ENCODE results near the gene PKP3.
"Not testable (repeated sequence)": the region's sequence is repeated elsewhere in the genome, so short reads cannot be mapped to it uniquely, and the experiment has no call there.

Gene PKP3

DNA sequence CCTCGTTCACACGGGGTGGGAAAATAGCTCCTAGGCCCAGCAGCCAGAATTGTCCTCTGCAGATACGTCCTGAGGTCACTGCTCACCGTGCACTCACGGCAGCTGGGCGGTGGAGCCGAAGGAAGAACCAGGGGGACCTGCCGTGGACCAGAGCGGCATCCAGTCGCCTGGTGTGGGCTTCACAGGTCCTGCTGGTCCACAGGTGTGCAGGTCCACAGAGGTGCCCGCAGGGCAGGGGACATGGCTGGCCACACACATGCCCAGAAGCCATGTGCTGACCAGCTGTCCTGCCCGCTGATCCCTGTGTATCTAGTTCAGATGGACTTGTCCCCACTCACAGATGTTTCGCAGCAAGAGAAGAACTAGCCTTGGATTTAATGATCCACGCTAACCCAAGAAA lies 10.6 kb upstream of the PKP3 start:
- no peak overlapping the region for H3K4me3 ChIP-seq (ENCODE audit: low read depth, low read length)
- TF ChIP-seq, protein P1, sequence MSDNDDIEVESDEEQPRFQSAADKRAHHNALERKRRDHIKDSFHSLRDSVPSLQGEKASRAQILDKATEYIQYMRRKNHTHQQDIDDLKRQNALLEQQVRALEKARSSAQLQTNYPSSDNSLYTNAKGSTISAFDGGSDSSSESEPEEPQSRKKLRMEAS (IDR thresholded peaks at IDR 0.05; ENCODE audit: low read depth, low read length), result no peak
- no peak for TF ChIP-seq MYC (IDR thresholded peaks at IDR 0.05; ENCODE audit: low read depth, low read length)
- TF ChIP-seq POLR2A (IDR thresholded peaks at IDR 0.05; ENCODE audit: extremely low read depth, insufficient read length), result no peak
- TF ChIP-seq, protein P2, sequence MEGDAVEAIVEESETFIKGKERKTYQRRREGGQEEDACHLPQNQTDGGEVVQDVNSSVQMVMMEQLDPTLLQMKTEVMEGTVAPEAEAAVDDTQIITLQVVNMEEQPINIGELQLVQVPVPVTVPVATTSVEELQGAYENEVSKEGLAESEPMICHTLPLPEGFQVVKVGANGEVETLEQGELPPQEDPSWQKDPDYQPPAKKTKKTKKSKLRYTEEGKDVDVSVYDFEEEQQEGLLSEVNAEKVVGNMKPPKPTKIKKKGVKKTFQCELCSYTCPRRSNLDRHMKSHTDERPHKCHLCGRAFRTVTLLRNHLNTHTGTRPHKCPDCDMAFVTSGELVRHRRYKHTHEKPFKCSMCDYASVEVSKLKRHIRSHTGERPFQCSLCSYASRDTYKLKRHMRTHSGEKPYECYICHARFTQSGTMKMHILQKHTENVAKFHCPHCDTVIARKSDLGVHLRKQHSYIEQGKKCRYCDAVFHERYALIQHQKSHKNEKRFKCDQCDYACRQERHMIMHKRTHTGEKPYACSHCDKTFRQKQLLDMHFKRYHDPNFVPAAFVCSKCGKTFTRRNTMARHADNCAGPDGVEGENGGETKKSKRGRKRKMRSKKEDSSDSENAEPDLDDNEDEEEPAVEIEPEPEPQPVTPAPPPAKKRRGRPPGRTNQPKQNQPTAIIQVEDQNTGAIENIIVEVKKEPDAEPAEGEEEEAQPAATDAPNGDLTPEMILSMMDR (IDR thresholded peaks at IDR 0.05; ENCODE audit: low read depth, low read length), result no peak
- no peak for DNase-seq (ENCODE audit: low read depth)

GRCh38 chr11:384511-384910 lies 9.5 kb upstream of the PKP3 start:
- TF ChIP-seq, protein P1 (IDR thresholded peaks at IDR 0.05; ENCODE audit: low read depth, low read length), result no peak
- TF ChIP-seq POLR2A (IDR thresholded peaks at IDR 0.05; ENCODE audit: extremely low read depth, insufficient read length), result no peak
- TF ChIP-seq, protein P2 (IDR thresholded peaks at IDR 0.05; ENCODE audit: low read depth, low read length), result no peak
- no peak for TF ChIP-seq MYC (IDR thresholded peaks at IDR 0.05; ENCODE audit: low read depth, low read length)
- DNase-seq (ENCODE audit: low read depth), result no peak
- H3K4me3 ChIP-seq (ENCODE audit: low read depth, low read length), result no peak overlapping the region

- H3K4me3 ChIP-seq (ENCODE audit: low read depth, low read length), result no peak overlapping the region
- TF ChIP-seq POLR2A (IDR thresholded peaks at IDR 0.05; ENCODE audit: extremely low read depth, insufficient read length), result no peak
- no peak for TF ChIP-seq MYC (IDR thresholded peaks at IDR 0.05; ENCODE audit: low read depth, low read length)
- TF ChIP-seq, protein P1 (IDR thresholded peaks at IDR 0.05; ENCODE audit: low read depth, low read length), result no peak
- TF ChIP-seq, protein P2 (IDR thresholded peaks at IDR 0.05; ENCODE audit: low read depth, low read length), result no peak
- no peak for DNase-seq (ENCODE audit: low read depth)
Measured at GRCh38 chr11:385594-386351, 8.2 kb upstream of the PKP3 start.

DNA sequence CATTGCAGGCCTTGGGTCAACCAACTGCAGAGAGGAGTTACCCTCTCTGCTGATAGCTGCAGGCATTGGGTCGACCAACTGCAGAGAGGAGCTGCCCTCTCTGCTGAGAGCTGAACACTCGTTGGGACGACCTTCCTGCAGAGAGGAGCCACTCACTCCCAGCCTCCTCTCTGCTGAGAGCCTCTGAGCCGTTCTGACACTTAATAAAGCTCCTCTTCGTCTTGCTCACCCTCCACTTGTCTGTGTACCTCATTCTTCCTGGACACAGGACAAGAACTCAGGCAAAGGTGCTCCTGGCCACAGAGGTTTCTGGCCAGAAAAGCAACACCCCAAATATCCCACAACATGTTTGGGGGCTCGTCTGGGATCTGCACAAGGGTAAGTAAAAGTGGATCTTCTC lies 7.5 kb upstream of the PKP3 start:
- H3K4me3 ChIP-seq (ENCODE audit: low read depth, low read length), result no peak overlapping the region
- TF ChIP-seq MYC (IDR thresholded peaks at IDR 0.05; ENCODE audit: low read depth, low read length) (no peak), POLR2A (IDR thresholded peaks at IDR 0.05; ENCODE audit: extremely low read depth, insufficient read length) (no peak)
- TF ChIP-seq, protein P2 (IDR thresholded peaks at IDR 0.05; ENCODE audit: low read depth, low read length), result no peak
- TF ChIP-seq, protein P1 (IDR thresholded peaks at IDR 0.05; ENCODE audit: low read depth, low read length), result no peak

GRCh38 chr11:387193-387793 lies 6.7 kb upstream of the PKP3 start:
- DNase-seq (ENCODE audit: low read depth), result no peak
- TF ChIP-seq POLR2A (IDR thresholded peaks at IDR 0.05; ENCODE audit: extremely low read depth, insufficient read length), result no peak
- TF ChIP-seq, protein P1 (IDR thresholded peaks at IDR 0.05; ENCODE audit: low read depth, low read length), result no peak
- TF ChIP-seq, protein P2 (IDR thresholded peaks at IDR 0.05; ENCODE audit: low read depth, low read length), result no peak
- TF ChIP-seq MYC (IDR thresholded peaks at IDR 0.05; ENCODE audit: low read depth, low read length), result no peak
- no peak overlapping the region for H3K4me3 ChIP-seq (ENCODE audit: low read depth, low read length)

More for the DNA sequence above, 7.5 kb upstream of the PKP3 start:
- no peak for DNase-seq (ENCODE audit: low read depth)

- not testable (repeated sequence) for H3K4me3 ChIP-seq (ENCODE audit: low read depth, low read length); DNase-seq (ENCODE audit: low read depth)
Measured at GRCh38 chr11:389369-389768, 4.6 kb upstream of the PKP3 start.

Measured in NB4 (cell line).